GM12878 (cell line): ENCODE measurements around the gene UFD1.
"Not testable (repeated sequence)": the region's sequence is repeated elsewhere in the genome, so short reads cannot be mapped to it uniquely, and the experiment has no call there.

Experiments used
- ATF3 ChIP-seq: IDR thresholded peaks from 2 replicates; pipeline ENCODE4 v1.6.1; 2011; ENCODE audit warnings: low read depth, mild to moderate bottlenecking, low read length, moderate library complexity, borderline replicate concordance; ENCODE audit errors: extremely low read depth
- BCL3 ChIP-seq: IDR thresholded peaks from 2 replicates; pipeline ENCODE4 v1.6.1; 2011; ENCODE audit warnings: borderline replicate concordance, low read depth, mild to moderate bottlenecking, moderate library complexity, low read length; ENCODE audit not compliant: insufficient read depth, poor library complexity, severe bottlenecking
- CEBPB ChIP-seq, 2 experiments: fragments of 150-350 bp in 1 of 2; IDR thresholded peaks; 2 replicates each; pipeline ENCODE4 v1.6.1; 2012 to 2014; ENCODE audit warnings: low read depth in 2 of 2, low read length in 2 of 2, borderline replicate concordance in 1 of 2, inconsistent platforms in 1 of 2
- CTCF ChIP-seq, 3 experiments: IDR thresholded peaks in 2 of 3; conservative IDR thresholded peaks in 1 of 3; 2 replicates each; pipeline ENCODE4 v1.5.1; 2011; ENCODE audit warnings: low read depth in 3 of 3, low read length in 3 of 3, mild to moderate bottlenecking in 3 of 3, control low read depth in 2 of 3, moderate library complexity in 2 of 3, inconsistent platforms in 1 of 3, mixed read lengths in 1 of 3; ENCODE audit not compliant: control insufficient read depth in 2 of 3, insufficient read depth in 1 of 3; ENCODE audit errors: extremely low read depth in 1 of 3
- JUNB ChIP-seq: IDR thresholded peaks from 2 replicates; pipeline ENCODE4 v1.6.1; 2016; ENCODE audit warnings: antibody characterized with exemption, mild to moderate bottlenecking
- NR2F1 ChIP-seq: fragments of 450-650 bp; conservative IDR thresholded peaks from 2 replicates; pipeline ENCODE4 v1.6.1; 2017; ENCODE audit warnings: mild to moderate bottlenecking
- POLR2A ChIP-seq: IDR thresholded peaks from 2 replicates; pipeline ENCODE4 v1.6.1; 2011; ENCODE audit warnings: low read depth, mild to moderate bottlenecking, low read length
- RBBP5 ChIP-seq: fragments of 200-600 bp; sonication (generic); conservative IDR thresholded peaks from 2 replicates; pipeline ENCODE4 v1.6.1; 2016
- SMC3 ChIP-seq: IDR thresholded peaks from 2 replicates; pipeline ENCODE4 v1.6.1; 2011; ENCODE audit warnings: low read length, improper control_type of control experiment, borderline replicate concordance
- TAF1 ChIP-seq: IDR thresholded peaks from 2 replicates; pipeline ENCODE4 v1.6.1; 2011; ENCODE audit warnings: mild to moderate bottlenecking, low read depth, low read length, borderline replicate concordance
- TARDBP ChIP-seq: IDR thresholded peaks from 2 replicates; pipeline ENCODE4 v1.6.1; 2016; ENCODE audit warnings: borderline replicate concordance
- TCF7 ChIP-seq: IDR thresholded peaks from 2 replicates; pipeline ENCODE4 v1.6.1; 2014; ENCODE audit warnings: antibody characterized with exemption, borderline replicate concordance

- TF ChIP-seq CTCF (IDR thresholded peaks at IDR 0.05 in 2 of 3, conservative IDR thresholded peaks at IDR 0.05 in 1 of 3; ENCODE audit: control insufficient read depth in 2 of 3, extremely low read depth in 1 of 3, insufficient read depth in 1 of 3, low read depth in 3 of 3, low read length in 3 of 3); BCL3; NR2F1; SMC3; RBBP5; POLR2A; TCF7; CEBPB (IDR thresholded peaks at IDR 0.05; ENCODE audit: borderline replicate concordance in 1 of 2, low read depth in 2 of 2, low read length in 2 of 2); ATF3; TARDBP; TAF1; JUNB: not testable (repeated sequence)
Observed at GRCh38 chr22:19445279-19445982, 33.6 kb downstream of the UFD1 start.
